ENCODE data around the gene FCRL5.

Gene FCRL5

GRCh38 chr1:157484573-157484972 is 67.7 kb downstream of the FCRL5 start:
- no peak for TF ChIP-seq TOX (CRISPR knock-in tag; IDR thresholded peaks at IDR 0.05; ENCODE audit: borderline replicate concordance)
- TF ChIP-seq PPARA (CRISPR knock-in tag; IDR thresholded peaks at IDR 0.05; ENCODE audit: borderline replicate concordance) = no peak
- no peak for TF ChIP-seq ARNTL (CRISPR knock-in tag; IDR thresholded peaks at IDR 0.05; ENCODE audit: borderline replicate concordance, low read depth)
- no peak for TF ChIP-seq ISL1 (CRISPR knock-in tag; IDR thresholded peaks at IDR 0.05)
- TF ChIP-seq CREB5 (CRISPR knock-in tag; IDR thresholded peaks at IDR 0.05; ENCODE audit: low read depth) = no peak
- no peak for TF ChIP-seq ESRRG (CRISPR knock-in tag; IDR thresholded peaks at IDR 0.05)
- no peak for TF ChIP-seq PATZ1 (CRISPR knock-in tag; IDR thresholded peaks at IDR 0.05; ENCODE audit: borderline replicate concordance)
- no peak for TF ChIP-seq GLIS3 (CRISPR knock-in tag; IDR thresholded peaks at IDR 0.05)
- TF ChIP-seq CSRNP3 (CRISPR knock-in tag; IDR thresholded peaks at IDR 0.05) = no peak
- TF ChIP-seq TSHZ2 (CRISPR knock-in tag; IDR thresholded peaks at IDR 0.05) = no peak
- TF ChIP-seq SNAI2 (CRISPR knock-in tag; IDR thresholded peaks at IDR 0.05) = no peak
- no peak for TF ChIP-seq ZNF70 (CRISPR knock-in tag; IDR thresholded peaks at IDR 0.05)
- no peak for TF ChIP-seq RARB (CRISPR knock-in tag; IDR thresholded peaks at IDR 0.05)
- no peak for TF ChIP-seq ZFP3 (CRISPR knock-in tag; IDR thresholded peaks at IDR 0.05)
- no peak for TF ChIP-seq ZNF565 (CRISPR knock-in tag; conservative IDR thresholded peaks at IDR 0.05; ENCODE audit: low read depth)
- TF ChIP-seq CSDC2 (CRISPR knock-in tag; IDR thresholded peaks at IDR 0.05) = no peak
- TF ChIP-seq OSR1 (CRISPR knock-in tag; IDR thresholded peaks at IDR 0.05) = no peak
- no peak for TF ChIP-seq ZFP30 (CRISPR knock-in tag; IDR thresholded peaks at IDR 0.05)
- no peak for TF ChIP-seq ZNF8 (CRISPR knock-in tag; IDR thresholded peaks at IDR 0.05)
- no peak for TF ChIP-seq POU6F1 (CRISPR knock-in tag; IDR thresholded peaks at IDR 0.05; ENCODE audit: borderline replicate concordance, low read depth)
- ATAC-seq = no peak

GRCh38 chr1:157483635-157484034 is 68.7 kb downstream of the FCRL5 start:
- TF ChIP-seq CREB5 (CRISPR knock-in tag; IDR thresholded peaks at IDR 0.05; ENCODE audit: low read depth) (no peak), ZNF565 (CRISPR knock-in tag; conservative IDR thresholded peaks at IDR 0.05; ENCODE audit: low read depth) (no peak), ISL1 (CRISPR knock-in tag; IDR thresholded peaks at IDR 0.05) (no peak), PATZ1 (CRISPR knock-in tag; IDR thresholded peaks at IDR 0.05; ENCODE audit: borderline replicate concordance) (no peak)
- ATAC-seq = no peak
